ENCODE results near the gene TF. TPM values are rescaled to one million over a fixed set of nuclear protein-coding genes. Genes with fewer than 3 reads are reported as not detected.

The TF gene
- polyA plus RNA-seq, 3 donors: 0.73 TPM; not detected in 2

GRCh38 chr3:133836497-133837158 lies 90.4 kb downstream of the TF start:
- H3K9me3 Mint-ChIP-seq: no peaks in the 10 kb centered on the region
- WGBS (ENCODE audit: insufficient coverage): 85% methylated on average over 5 of the region's 6 CpGs
- Histone ChIP-seq H3K4me2 (replicated peaks; ENCODE audit: extremely low read depth, low read length, poor library complexity, severe bottlenecking) (no peak overlapping the region), H2AFZ (ENCODE audit: insufficient read depth, low read depth, low read length, poor library complexity, severe bottlenecking) (no peak overlapping the region), H3K27me3 (ENCODE audit: control insufficient read depth in 2 of 2, insufficient read depth in 2 of 2, low read length in 2 of 2) (no peaks in the 10 kb centered on the region), H3K79me2 (ENCODE audit: insufficient read depth, low read length) (no peaks in the 10 kb centered on the region), H3K4me3 (replicated peaks in 1 of 3; ENCODE audit: low read depth in 2 of 3, low read length in 3 of 3) (no peak overlapping the region), H3K27ac (ENCODE audit: low read depth in 1 of 2, low read length in 2 of 2) (no peak overlapping the region), H3K9ac (ENCODE audit: insufficient read depth, low read length, poor library complexity, severe bottlenecking) (no peak overlapping the region), H3K36me3 (replicated peaks in 1 of 2; ENCODE audit: control insufficient read depth in 1 of 2, insufficient read depth in 2 of 2, low read length in 2 of 2) (no peaks in the 10 kb centered on the region), H4K20me1 (ENCODE audit: insufficient read depth, low read length) (no peaks in the 10 kb centered on the region), H3K4me1 (ENCODE audit: control insufficient read depth in 1 of 2, insufficient read depth in 2 of 2, low read length in 2 of 2) (no peaks in the 10 kb centered on the region), H3K9me3 (replicated peaks in 1 of 2; ENCODE audit: control insufficient read depth in 1 of 2, insufficient read depth in 1 of 2, low read length in 2 of 2) (no peaks in the 10 kb centered on the region)
- no peak overlapping the region for H3K4me3 Mint-ChIP-seq
- intact Hi-C loops (cut with micrococcal nuclease): no loop called here
- peaks cover 0 to 2% (median 1%) of the 10 kb centered on the region in 3 donors for H3K27me3 Mint-ChIP-seq (ENCODE audit: low read depth in 3 of 3)
- no peak for DNase-seq
- H3K36me3 Mint-ChIP-seq: no peaks in the 10 kb centered on the region
- TF ChIP-seq CTCF (IDR thresholded peaks at IDR 0.05): no peak
- no peaks in the 10 kb centered on the region for H3K4me1 Mint-ChIP-seq
- peak overlapping the region in 1 of 7 donors; percentile 11 for H3K27ac Mint-ChIP-seq

DNA sequence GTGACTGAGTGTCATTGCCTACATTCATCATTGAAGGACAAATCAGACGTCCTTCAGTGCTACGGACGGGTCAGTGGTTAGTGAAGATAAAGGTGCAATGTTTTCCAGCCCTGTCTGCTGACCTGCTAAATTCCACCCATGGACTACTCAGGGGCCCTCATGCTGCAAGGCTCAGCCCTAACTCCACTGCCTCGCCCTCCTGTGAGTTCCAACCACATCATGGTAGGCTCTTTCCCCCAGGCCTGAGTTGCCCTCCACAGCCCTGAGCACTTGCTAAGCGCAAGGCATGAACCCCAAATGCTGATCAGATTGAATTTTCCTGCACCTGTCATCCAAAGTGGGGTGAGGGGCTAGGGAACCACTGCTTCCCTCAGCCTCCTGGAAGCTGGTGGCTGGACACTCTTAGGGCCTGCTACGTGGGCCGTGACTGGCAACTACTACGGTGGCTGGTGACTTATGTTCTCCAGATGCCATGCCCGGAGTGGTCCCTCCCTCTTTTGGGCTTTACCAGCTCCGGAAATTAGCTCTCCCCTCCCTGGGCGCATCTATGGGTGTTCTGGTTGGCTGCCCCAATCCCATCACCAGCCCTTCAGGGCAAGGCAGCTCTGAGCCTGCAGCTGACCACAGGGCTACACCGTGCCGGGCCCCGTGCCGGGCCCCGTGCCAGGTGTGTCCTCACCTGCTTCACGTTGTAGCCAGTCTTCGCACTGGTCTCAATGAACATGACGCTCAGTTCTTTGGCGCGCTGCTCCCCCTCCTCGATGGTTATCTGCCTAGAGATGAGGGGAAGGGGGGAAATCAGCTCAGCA lies 91.5 kb downstream of the TF start:
- H3K27ac Mint-ChIP-seq: no peak overlapping the region
- no peaks in the 10 kb centered on the region for H3K36me3 ChIP-seq (replicated peaks in 1 of 2; ENCODE audit: control insufficient read depth in 1 of 2, insufficient read depth in 2 of 2, low read length in 2 of 2)
- no peak for TF ChIP-seq CTCF (IDR thresholded peaks at IDR 0.05)
- no peak overlapping the region for H3K4me3 ChIP-seq (replicated peaks in 1 of 3; ENCODE audit: low read depth in 2 of 3, low read length in 3 of 3)
- no peaks in the 10 kb centered on the region for H3K9me3 Mint-ChIP-seq
- H3K4me3 Mint-ChIP-seq: no peak overlapping the region
- H2AFZ ChIP-seq (ENCODE audit: insufficient read depth, low read depth, low read length, poor library complexity, severe bottlenecking): no peak overlapping the region
- no peaks in the 10 kb centered on the region for H3K27me3 ChIP-seq (ENCODE audit: control insufficient read depth in 2 of 2, insufficient read depth in 2 of 2, low read length in 2 of 2)
- no peaks in the 10 kb centered on the region for H3K4me1 Mint-ChIP-seq
- H3K9ac ChIP-seq (ENCODE audit: insufficient read depth, low read length, poor library complexity, severe bottlenecking): no peak overlapping the region
- no peaks in the 10 kb centered on the region for H4K20me1 ChIP-seq (ENCODE audit: insufficient read depth, low read length)
- no peak for DNase-seq
- no peak overlapping the region for H3K27ac ChIP-seq (ENCODE audit: low read depth in 1 of 2, low read length in 2 of 2)
- H3K79me2 ChIP-seq (ENCODE audit: insufficient read depth, low read length): no peaks in the 10 kb centered on the region
- 93% methylated on average over 16 of the region's 22 CpGs for WGBS (ENCODE audit: insufficient coverage)
- H3K36me3 Mint-ChIP-seq: no peaks in the 10 kb centered on the region
- intact Hi-C loops (cut with micrococcal nuclease): no loop called here
- H3K9me3 ChIP-seq (replicated peaks in 1 of 2; ENCODE audit: control insufficient read depth in 1 of 2, insufficient read depth in 1 of 2, low read length in 2 of 2): no peaks in the 10 kb centered on the region
- H3K4me2 ChIP-seq (replicated peaks; ENCODE audit: extremely low read depth, low read length, poor library complexity, severe bottlenecking): no peak overlapping the region
- peaks cover 0 to 2% (median 1%) of the 10 kb centered on the region in 3 donors for H3K27me3 Mint-ChIP-seq (ENCODE audit: low read depth in 3 of 3)
- no peaks in the 10 kb centered on the region for H3K4me1 ChIP-seq (ENCODE audit: control insufficient read depth in 1 of 2, insufficient read depth in 2 of 2, low read length in 2 of 2)

All from CD14-positive monocyte (primary cell).